Heart left ventricle (tissue), 13 donors: Measurements from ENCODE around the gene CYB5RL.

Experiments used
- POLR2A ChIP-seq, 2 donors: fragments of 450-650 bp; IDR thresholded peaks; one replicate each; pipeline ENCODE4 v1.6.1; 2017; ENCODE audit warnings: antibody characterized with exemption in 2 of 2, mild to moderate bottlenecking in 2 of 2, moderate library complexity in 2 of 2
- TF ChIP-seq, protein P1 (sequence below), 12 donors: fragments of 200-600 bp; sonication (generic) in 4 of 12; IDR thresholded peaks; one replicate each; pipeline versions ENCODE4 v1.5.0 to v1.8.0; 2018 to 2022; ENCODE audit warnings: antibody characterized with exemption in 12 of 12, mild to moderate bottlenecking in 5 of 12
- donor health status: ischemic (EF 13 %, LVEDD 7.1; RV severe dilation, severe dysfunction).
- donor health status: DM: no; HTN: yes; CAD: no.
- donor health status: DM: no; HTN: no; CAD: no.
- donor health status: ischemic (EF 25% LVEDD 6.9; RV normal size, moderate dysfunction).
- donor health status: ischemic (EF 25% LVEDD 5.7; RV mildly dilated, moderate dysfunction).
- donor health status: ischemic (EF 35%, LVEDD 5.7; RV mildly dilated, moderate dysfunction).
- donor health status: nonischemic (EF 11% LVEDD 7.7; RV severe dilation, severe dysfunction).
- donor health status: DM: yes; HTN: yes; CAD: no.
- donor health status: PGD.
- donor health status: ischemic (EF 29% LVEDD 5.4; RV normal size, mild dysfunction).
- donor health status: nonischemic (EF 23%, LVEDD 6.1; RV moderate dilation, normal function).

DNA sequence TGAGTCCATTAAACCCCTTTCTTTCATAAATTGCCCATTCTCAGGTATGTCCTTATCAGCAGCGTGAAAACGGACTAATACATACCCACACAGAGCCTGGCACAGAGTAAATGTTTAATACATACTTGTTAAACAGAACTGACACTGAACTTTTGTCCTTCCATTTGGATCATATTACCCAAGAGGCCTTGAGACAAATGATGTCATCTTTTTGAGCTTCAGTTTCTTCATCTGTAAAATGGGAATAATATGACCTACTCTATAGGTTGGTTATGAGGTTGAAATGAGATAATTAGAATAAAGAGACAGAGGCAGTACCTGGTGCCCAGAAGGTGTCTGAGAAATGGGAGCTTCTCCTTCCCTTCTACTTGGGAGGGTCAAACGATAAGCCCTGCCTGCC is 13.8 kb downstream of the CYB5RL start:
- TF ChIP-seq, protein P1, sequence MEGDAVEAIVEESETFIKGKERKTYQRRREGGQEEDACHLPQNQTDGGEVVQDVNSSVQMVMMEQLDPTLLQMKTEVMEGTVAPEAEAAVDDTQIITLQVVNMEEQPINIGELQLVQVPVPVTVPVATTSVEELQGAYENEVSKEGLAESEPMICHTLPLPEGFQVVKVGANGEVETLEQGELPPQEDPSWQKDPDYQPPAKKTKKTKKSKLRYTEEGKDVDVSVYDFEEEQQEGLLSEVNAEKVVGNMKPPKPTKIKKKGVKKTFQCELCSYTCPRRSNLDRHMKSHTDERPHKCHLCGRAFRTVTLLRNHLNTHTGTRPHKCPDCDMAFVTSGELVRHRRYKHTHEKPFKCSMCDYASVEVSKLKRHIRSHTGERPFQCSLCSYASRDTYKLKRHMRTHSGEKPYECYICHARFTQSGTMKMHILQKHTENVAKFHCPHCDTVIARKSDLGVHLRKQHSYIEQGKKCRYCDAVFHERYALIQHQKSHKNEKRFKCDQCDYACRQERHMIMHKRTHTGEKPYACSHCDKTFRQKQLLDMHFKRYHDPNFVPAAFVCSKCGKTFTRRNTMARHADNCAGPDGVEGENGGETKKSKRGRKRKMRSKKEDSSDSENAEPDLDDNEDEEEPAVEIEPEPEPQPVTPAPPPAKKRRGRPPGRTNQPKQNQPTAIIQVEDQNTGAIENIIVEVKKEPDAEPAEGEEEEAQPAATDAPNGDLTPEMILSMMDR (IDR thresholded peaks at IDR 0.05) = no peak
- no peak for TF ChIP-seq POLR2A (IDR thresholded peaks at IDR 0.05)
